WTC11 (cell line): ENCODE results near the gene SP7.

Experiments
- CREB1 ChIP-seq: sonication (generic); formaldehyde crosslinking; IDR thresholded peaks from 2 replicates; pipeline ENCODE4 v1.8.0; 2023; ENCODE audit warnings: mild to moderate bottlenecking, missing genetic modification reagents
- CTCF ChIP-seq: fragments of 200-600 bp; IDR thresholded peaks from 2 replicates; pipeline ENCODE4 v1.8.0; 2022; ENCODE audit warnings: antibody characterized with exemption
- ETV6 ChIP-seq: sonication (generic); formaldehyde crosslinking; IDR thresholded peaks from 2 replicates; pipeline ENCODE4 v1.8.1; 2022; ENCODE audit warnings: mild to moderate bottlenecking, missing genetic modification reagents
- NR3C1 ChIP-seq: sonication (generic); formaldehyde crosslinking; conservative IDR thresholded peaks from 2 replicates; pipeline ENCODE4 v1.8.1; 2023; ENCODE audit warnings: low read depth, mild to moderate bottlenecking, missing genetic modification reagents
- RORB ChIP-seq: fragments of 250-450 bp; sonication (Bioruptor Pico); IDR thresholded peaks from 2 replicates; pipeline ENCODE4 v1.9.0; 2021; ENCODE audit warnings: mild to moderate bottlenecking
- TEAD1 ChIP-seq: sonication (generic); formaldehyde crosslinking; IDR thresholded peaks from 2 replicates; pipeline ENCODE4 v1.8.0; 2022; ENCODE audit warnings: mild to moderate bottlenecking, missing genetic modification reagents
- ZNF232 ChIP-seq: sonication (generic); formaldehyde crosslinking; IDR thresholded peaks from 2 replicates; pipeline ENCODE4 v1.8.0; 2022; ENCODE audit warnings: mild to moderate bottlenecking, missing genetic modification reagents
- ZNF423 ChIP-seq: fragments of 250-450 bp; sonication (Bioruptor Pico); IDR thresholded peaks from 2 replicates; pipeline ENCODE4 v2.1.2; 2022; ENCODE audit warnings: mild to moderate bottlenecking, moderate library complexity

- TF ChIP-seq CTCF: no peak
- no peak for TF ChIP-seq RORB (CRISPR knock-in tag)
- no peak for TF ChIP-seq TEAD1 (CRISPR knock-in tag)
- TF ChIP-seq NR3C1 (CRISPR knock-in tag): no peak
- no peak for TF ChIP-seq ZNF423
- TF ChIP-seq ZNF232 (CRISPR knock-in tag): no peak
- TF ChIP-seq CREB1: no peak
- TF ChIP-seq ETV6 (CRISPR knock-in tag): no peak
Measured at GRCh38 chr12:53279888-53280498, 56.2 kb downstream of the SP7 start.
